HG03439 (cell line): ENCODE data around the gene REM1.
"Not testable (repeated sequence)": the region's sequence is repeated elsewhere in the genome, so short reads cannot be mapped to it uniquely, and the experiment has no call there.

Experiments used
- ATAC-seq: cut with Tn5 transposase; IDR thresholded peaks from one replicate; pipeline ENCODE4 v1.9.1; 2021; ENCODE audit warnings: mild to moderate bottlenecking, moderate library complexity; ENCODE audit not compliant: unreplicated experiment

Gene REM1

GRCh38 chr20:31474758-31475427, at the start of gene REM1, which contains the start of gene DEFB124:
Gene REM1, plus strand, starts transcription at chr20:31475288. Its CDS starts 1,158 bp downstream, at chr20:31476446.
Gene DEFB124, minus strand, starts transcription at chr20:31475127. Its CDS starts 2,114 bp downstream, at chr20:31473013.
- ATAC-seq, result no peak

GRCh38 chr20:31425797-31426196, 49.3 kb upstream of the REM1 start:
- ATAC-seq, result no peak

- ATAC-seq, result not testable (repeated sequence)
Observed at GRCh38 chr20:31426891-31427551, 48.1 kb upstream of the REM1 start.

- not testable (repeated sequence) for ATAC-seq
Observed at GRCh38 chr20:31427576-31427975, 47.5 kb upstream of the REM1 start.

GRCh38 chr20:31430568-31431115, 44.4 kb upstream of the REM1 start:
- no peak for ATAC-seq

- ATAC-seq, result no peak
Observed at GRCh38 chr20:31440012-31440659, 35.0 kb upstream of the REM1 start, which contains the start of gene DEFB123. Gene DEFB123, plus strand, starts transcription at chr20:31440632. Its CDS starts 67 bp downstream, at chr20:31440699.

- ATAC-seq, result no peak
Observed at GRCh38 chr20:31446084-31446819, 28.8 kb upstream of the REM1 start.

- no peak for ATAC-seq
Observed at GRCh38 chr20:31449511-31450414, 25.3 kb upstream of the REM1 start.

GRCh38 chr20:31452575-31452974, 22.5 kb upstream of the REM1 start:
- no peak for ATAC-seq

- no peak for ATAC-seq
Observed at GRCh38 chr20:31454361-31454760, 20.7 kb upstream of the REM1 start.

- ATAC-seq, result not testable (repeated sequence)
Observed at GRCh38 chr20:31470946-31471345, 4.1 kb upstream of the REM1 start.

GRCh38 chr20:31472395-31473330, 2.4 kb upstream of the REM1 start:
- ATAC-seq, result no peak

GRCh38 chr20:31473331-31474096, 1.6 kb upstream of the REM1 start:
- no peak for ATAC-seq

GRCh38 chr20:31474097-31474436, 1.0 kb upstream of the REM1 start:
- ATAC-seq, result no peak

GRCh38 chr20:31475472-31476293, 595 bp downstream of the REM1 start:
- no peak for ATAC-seq

- no peak for ATAC-seq
Observed at GRCh38 chr20:31476294-31476585, 1.2 kb downstream of the REM1 start.

GRCh38 chr20:31476643-31477215, 1.6 kb downstream of the REM1 start:
- no peak for ATAC-seq
